CD4-positive, alpha-beta T cell treated with Interleukin-17A for 4 hours (primary cell): ENCODE data around the gene NTN1.
A peak's percentile ranks its signal among the peaks of the same experiment; 100 is the strongest.

Source experiments
- DNase-seq: peaks from one replicate; pipeline ENCODE4 v3.0.0-alpha.2; 2020; ENCODE audit warnings: mixed read lengths

The NTN1 gene

GRCh38 chr17:9235346-9235745 lies 214.0 kb downstream of the NTN1 start:
- no peak for DNase-seq

- DNase-seq: no peak
These were observed 215.2 kb downstream of the NTN1 start for GRCh38 chr17:9236286-9237052.

- DNase-seq: no peak
These were observed 215.7 kb downstream of the NTN1 start for GRCh38 chr17:9237053-9237410.

- DNase-seq: no peak
These were observed 216.5 kb downstream of the NTN1 start for GRCh38 chr17:9237661-9238301.

- no peak for DNase-seq
These were observed 217.3 kb downstream of the NTN1 start for GRCh38 chr17:9238340-9239245.

GRCh38 chr17:9239246-9239792 lies 218.0 kb downstream of the NTN1 start:
- DNase-seq: no peak

- DNase-seq: peak; percentile 79
These were observed 218.7 kb downstream of the NTN1 start for GRCh38 chr17:9239793-9240658.

GRCh38 chr17:9240659-9241370 lies 219.5 kb downstream of the NTN1 start:
- no peak for DNase-seq

GRCh38 chr17:9241371-9241712 lies 220.0 kb downstream of the NTN1 start:
- no peak for DNase-seq

GRCh38 chr17:9241774-9242496 lies 220.6 kb downstream of the NTN1 start:
- no peak for DNase-seq

- no peak for DNase-seq
These were observed 221.2 kb downstream of the NTN1 start for GRCh38 chr17:9242497-9242881.

GRCh38 chr17:9242983-9243382 lies 221.7 kb downstream of the NTN1 start:
- no peak for DNase-seq

- DNase-seq: no peak
These were observed 223.0 kb downstream of the NTN1 start for GRCh38 chr17:9244066-9245052.

GRCh38 chr17:9247401-9247938 lies 226.2 kb downstream of the NTN1 start:
- no peak for DNase-seq

GRCh38 chr17:9249245-9249953 lies 228.1 kb downstream of the NTN1 start:
- DNase-seq: no peak

GRCh38 chr17:9251273-9251672 lies 230.0 kb downstream of the NTN1 start:
- no peak for DNase-seq

GRCh38 chr17:9253308-9253707 lies 232.0 kb downstream of the NTN1 start:
- DNase-seq: no peak

- no peak for DNase-seq
These were observed 233.5 kb downstream of the NTN1 start for GRCh38 chr17:9254841-9255240.

GRCh38 chr17:9255833-9256232 lies 234.5 kb downstream of the NTN1 start:
- no peak for DNase-seq
